GM18505 (cell line): Measurements from ENCODE around the gene GATA6.
"Not testable (repeated sequence)": the region's sequence is repeated elsewhere in the genome, so short reads cannot be mapped to it uniquely, and the experiment has no call there.

ENCODE experiments used
- ATAC-seq: cut with Tn5 transposase; IDR thresholded peaks from one replicate; pipeline ENCODE4 v1.9.1; 2021; ENCODE audit not compliant: unreplicated experiment
- POLR2A ChIP-seq: IDR thresholded peaks from 4 replicates; pipeline ENCODE4 v1.6.1; 2011; ENCODE audit warnings: borderline replicate concordance; ENCODE audit not compliant: insufficient read depth, insufficient read length; ENCODE audit errors: extremely low read depth

Gene GATA6

DNA sequence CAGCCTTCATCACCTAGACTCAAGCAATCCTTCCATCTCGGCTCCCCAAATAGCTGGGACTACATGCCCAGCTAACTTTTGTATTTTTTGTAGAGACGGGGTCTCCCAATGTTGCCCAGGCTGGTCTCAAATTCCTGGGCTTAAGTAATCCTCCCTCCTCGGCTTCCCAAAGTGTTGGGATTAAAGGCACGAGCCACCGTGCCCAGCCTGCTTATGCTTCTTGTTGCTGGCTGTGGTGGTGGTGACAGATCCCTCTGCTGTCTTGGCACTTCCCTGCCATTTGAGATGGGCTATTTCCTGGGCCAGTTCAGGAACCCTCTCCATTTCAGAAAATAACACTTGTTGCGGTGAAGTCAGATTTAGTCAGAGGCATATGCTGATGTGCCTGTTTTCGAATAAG, 28.8 kb downstream of the GATA6 start:
- ATAC-seq, result no peak
- no peak for TF ChIP-seq POLR2A

GRCh38 chr18:22199005-22199404, 29.6 kb downstream of the GATA6 start:
- no peak for TF ChIP-seq POLR2A
- no peak for ATAC-seq

DNA sequence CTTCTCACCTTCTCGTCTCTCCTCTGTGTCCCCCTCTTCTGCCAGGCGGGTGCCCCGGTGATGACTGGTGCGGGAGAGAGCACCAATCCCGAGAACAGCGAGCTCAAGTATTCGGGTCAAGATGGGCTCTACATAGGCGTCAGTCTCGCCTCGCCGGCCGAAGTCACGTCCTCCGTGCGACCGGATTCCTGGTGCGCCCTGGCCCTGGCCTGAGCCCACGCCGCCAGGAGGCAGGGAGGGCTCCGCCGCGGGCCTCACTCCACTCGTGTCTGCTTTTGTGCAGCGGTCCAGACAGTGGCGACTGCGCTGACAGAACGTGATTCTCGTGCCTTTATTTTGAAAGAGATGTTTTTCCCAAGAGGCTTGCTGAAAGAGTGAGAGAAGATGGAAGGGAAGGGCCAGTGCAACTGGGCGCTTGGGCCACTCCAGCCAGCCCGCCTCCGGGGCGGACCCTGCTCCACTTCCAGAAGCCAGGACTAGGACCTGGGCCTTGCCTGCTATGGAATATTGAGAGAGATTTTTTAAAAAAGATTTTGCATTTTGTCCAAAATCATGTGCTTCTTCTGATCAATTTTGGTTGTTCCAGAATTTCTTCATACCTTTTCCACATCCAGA, 31.3 kb downstream of the GATA6 start:
- no peak for ATAC-seq
- TF ChIP-seq POLR2A, result no peak

DNA sequence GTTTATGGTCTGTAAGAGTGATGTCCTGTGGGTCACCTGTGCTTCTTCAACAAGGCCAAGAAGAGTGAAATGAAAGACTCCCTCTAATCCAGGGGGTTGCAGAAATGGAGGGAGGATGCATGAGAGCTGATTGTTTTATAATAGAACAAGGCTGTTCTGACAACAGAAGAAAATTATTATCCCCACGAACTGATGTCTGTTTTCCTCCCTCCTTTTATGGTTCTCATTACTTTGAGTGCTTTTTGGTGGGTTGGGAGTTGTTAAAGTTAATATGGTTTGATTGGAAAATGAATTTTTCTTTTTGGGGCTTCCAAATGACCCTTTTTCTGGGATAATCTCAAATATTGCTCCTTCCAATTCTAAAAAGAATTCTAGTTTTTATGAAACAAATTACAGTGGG, 33.6 kb downstream of the GATA6 start:
- ATAC-seq, result no peak
- no peak for TF ChIP-seq POLR2A

DNA sequence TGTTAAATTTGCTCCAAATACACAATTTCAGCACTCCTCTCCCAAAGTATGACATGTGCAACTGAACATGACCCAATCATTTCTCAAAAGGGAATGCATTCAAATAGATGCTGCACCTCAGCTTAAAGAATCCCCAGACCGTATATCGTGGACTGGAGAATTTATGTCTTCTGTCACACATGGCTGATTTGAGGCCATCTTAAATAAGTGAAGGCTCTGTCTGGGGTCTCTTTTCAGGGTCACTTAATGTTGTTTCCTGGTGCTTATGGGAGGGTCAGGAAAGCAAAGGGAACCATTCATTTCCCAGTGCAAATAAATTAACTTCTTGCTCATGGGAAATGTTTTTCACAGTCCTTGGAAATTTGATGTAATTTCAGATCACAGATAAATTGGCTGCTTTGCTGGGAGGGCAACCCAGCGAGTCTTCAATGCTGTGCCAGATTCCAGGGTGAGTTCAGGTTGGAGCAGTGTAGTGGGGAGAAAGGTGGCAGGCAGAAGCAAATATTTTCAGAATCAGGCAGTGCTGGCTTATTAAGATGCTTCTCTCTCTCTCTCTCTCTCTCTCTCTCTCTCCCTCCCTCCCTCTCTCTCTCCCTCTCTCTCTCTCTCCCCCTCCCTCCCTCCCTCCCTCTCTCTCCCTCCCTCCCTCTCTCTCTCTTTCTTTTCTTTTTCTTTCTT, 34.3 kb downstream of the GATA6 start:
- ATAC-seq, result no peak
- TF ChIP-seq POLR2A, result no peak

- no peak for ATAC-seq
- no peak for TF ChIP-seq POLR2A
Observed at GRCh38 chr18:22204214-22204536, 34.8 kb downstream of the GATA6 start.

- ATAC-seq, result no peak
- TF ChIP-seq POLR2A, result no peak
Observed at GRCh38 chr18:22204996-22205395, 35.6 kb downstream of the GATA6 start.

- TF ChIP-seq POLR2A, result no peak
- no peak for ATAC-seq
Observed at GRCh38 chr18:22207021-22207758, 37.8 kb downstream of the GATA6 start.

DNA sequence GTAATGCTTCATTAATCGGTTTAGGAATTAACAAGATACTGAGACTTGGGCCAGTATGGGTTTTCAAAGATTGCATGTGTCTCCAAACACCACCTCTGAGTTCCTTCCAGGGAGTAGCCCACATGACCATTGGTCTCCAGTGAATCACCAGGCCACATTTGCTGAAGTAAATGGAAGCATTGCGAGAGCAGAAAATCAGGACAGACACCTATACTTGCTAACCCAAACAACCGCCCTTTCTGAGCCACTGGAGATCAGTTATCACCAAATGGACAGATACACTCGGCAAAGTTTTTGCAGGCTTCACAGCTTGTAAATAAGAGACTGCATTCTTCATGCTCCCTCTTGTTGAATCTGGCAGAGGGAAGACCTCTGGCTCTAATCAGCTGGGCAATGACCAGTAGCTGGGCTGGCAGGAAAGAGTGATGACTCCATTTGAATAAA, 40.9 kb downstream of the GATA6 start:
- no peak for TF ChIP-seq POLR2A

GRCh38 chr18:22211657-22212056, 42.3 kb downstream of the GATA6 start:
- TF ChIP-seq POLR2A, result no peak
- no peak for ATAC-seq

More for the DNA sequence above, 40.9 kb downstream of the GATA6 start:
- ATAC-seq, result no peak

DNA sequence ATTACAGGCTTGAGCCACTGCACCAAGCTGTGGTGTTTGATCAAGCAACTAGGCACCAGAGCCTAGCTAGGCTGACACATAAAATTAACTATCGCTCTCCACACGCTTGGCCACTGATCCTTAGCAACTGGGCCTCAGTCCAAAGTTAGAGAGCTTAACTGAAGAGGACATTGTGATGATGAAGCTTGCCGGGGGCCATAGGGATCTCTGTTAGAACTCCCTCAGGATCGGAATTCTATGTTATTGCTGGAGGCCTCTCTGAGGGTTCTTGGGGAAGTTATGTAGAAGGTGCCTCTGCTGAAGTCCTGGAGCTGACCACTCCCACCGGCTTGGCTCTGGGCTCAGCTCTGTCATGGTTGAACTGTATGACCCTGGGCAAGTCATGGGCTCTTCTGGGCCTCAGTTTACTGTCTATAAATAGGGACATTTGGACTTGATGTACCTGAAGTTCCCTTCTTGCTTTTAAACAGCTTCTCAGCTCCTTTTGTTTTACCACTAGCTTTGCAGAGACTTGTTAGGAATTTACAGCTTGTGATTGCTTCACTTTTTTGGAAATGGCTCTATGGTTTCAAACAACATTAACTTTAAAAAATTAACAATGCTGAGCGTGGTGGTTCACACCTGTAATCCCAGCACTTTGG, 44.1 kb downstream of the GATA6 start:
- ATAC-seq, result no peak

DNA sequence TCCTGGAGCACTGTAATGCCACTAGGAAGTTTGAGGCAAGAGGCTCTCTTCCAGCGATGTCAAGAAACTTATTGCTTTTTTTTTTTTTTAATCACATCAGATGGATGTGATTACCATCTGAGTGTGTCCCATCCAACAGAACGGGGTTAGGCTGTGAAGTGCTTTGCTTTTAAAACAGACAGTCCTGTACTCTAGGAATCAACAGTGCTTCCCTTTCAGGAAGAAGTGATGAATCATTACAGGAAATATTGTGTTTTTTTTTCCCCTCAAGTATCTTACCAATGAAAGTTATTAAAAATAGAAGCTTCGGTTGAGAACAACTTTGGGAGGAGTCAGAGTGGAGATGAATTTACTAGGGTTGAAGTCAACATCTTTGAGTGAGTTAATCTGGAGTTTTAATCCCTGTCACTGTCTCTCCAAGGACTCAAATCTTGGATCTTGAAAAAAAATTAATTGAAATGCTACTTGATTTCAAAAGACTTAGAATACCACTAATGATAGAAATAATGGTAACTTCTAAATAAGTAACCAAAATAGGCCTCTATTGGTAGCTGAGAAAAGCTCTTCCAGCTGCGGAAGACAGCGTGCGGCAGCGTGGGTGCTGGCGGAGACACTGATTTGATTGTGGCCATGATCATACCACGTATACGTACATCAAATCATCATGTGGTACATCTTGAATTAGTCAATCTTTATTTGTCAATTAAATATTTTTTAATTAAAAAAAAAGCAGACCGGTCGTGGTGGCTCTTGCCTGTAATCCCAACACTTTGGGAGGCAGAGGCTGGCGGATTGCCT, 45.5 kb downstream of the GATA6 start:
- no peak for ATAC-seq
- no peak for TF ChIP-seq POLR2A

More for the DNA sequence above, 44.1 kb downstream of the GATA6 start:
- no peak for TF ChIP-seq POLR2A

GRCh38 chr18:22218835-22219234, 49.4 kb downstream of the GATA6 start:
- no peak for TF ChIP-seq POLR2A
- ATAC-seq, result no peak

DNA sequence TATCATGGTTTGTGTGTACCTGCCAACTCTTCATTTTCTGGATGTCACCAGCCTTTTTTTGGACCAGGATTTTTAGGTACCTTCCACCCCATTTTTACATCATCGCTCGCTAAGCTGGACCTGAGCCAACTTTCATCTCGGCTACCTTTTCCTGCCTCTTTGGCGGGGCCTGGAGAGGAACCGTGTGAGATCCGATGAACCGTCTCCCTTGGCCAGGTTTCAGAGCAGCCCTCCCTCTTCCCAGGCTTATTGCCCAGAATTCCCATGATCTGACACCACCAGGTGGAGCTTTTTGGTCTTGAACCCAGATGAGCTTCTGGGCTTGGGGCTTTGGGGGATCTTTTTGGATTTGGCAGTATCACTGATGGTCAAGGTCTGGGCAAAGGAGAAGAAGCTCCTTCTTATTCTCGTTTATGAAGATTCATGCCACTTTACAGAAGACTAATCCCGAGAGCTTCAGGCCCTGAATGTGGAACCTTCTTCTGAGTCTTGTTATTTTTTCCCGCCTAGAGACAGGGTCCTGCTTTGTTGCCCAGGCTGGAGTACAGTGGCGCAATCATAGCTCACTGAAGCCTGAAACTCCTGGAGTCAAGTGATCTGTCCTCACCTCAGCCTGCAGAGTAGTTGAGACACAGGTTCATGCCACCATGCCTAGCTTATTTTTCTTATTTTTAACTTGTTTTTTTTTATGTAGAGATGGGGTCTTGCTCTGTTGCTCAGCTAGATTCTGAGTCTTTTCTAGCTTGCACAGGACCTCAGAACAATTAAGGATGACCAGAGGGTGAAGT, 50.4 kb downstream of the GATA6 start:
- TF ChIP-seq POLR2A, result no peak
- no peak for ATAC-seq

DNA sequence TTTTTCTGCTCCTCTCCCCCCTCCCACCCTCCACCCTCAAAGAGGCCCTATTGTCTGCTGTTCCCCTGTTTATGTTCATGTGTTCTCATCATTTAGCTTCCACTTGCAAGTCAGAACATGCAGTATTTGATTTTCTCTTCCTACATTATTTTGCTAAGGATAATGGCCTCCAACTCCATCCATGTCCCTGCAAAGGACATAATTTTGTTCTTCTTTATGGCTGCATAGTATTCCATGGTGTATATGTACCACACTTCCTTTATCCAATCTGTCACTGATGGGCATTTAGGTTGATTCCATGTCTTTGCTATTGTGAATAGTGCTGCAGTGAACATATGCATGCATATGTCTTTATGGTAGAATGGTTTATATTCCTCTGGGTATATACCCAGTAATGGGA, 51.2 kb downstream of the GATA6 start:
- ATAC-seq, result not testable (repeated sequence)
